K562 (cell line): Measurements from ENCODE around the gene PYM1. TPM values are rescaled to one million over a fixed set of nuclear protein-coding genes. Genes with fewer than 3 reads are reported as not detected.
A peak's percentile ranks its signal among the peaks of the same experiment; 100 is the strongest.

ENCODE experiments used
- ATAC-seq: fragments of 200-7000 bp; cut with Tn5 transposase; 3 replicates; pipeline ENCODE4 v1.9.1; 2020; ENCODE audit warnings: moderate library complexity
- BruUV-seq: library from RNA; stranded (reverse); fragments of 400-500 nt; replicated peaks from 2 replicates; lab custom pipeline; 2021; lab: Mats Ljungman, UMichigan
- CTCF ChIA-PET: fragments of 300-600 bp; formaldehyde crosslinking; extraction: SDS; loops from one replicate; lab custom pipeline; 2021; ENCODE audit warnings: low intra/inter-chr PET ratio; lab: Yijun Ruan, JAX
- POLR2A ChIA-PET: fragments of 300-600, 350-650 bp; sonication (Branson Sonifier 250); formaldehyde crosslinking; extraction: SDS; loops from one replicate; lab custom pipeline; 2021; ENCODE audit warnings: antibody characterized with exemption, inconsistent platforms; lab: Yijun Ruan, JAX
- DNase-seq, 4 experiments: peaks; one replicate each; pipeline versions ENCODE4 v3.0.0 to v3.0.0-alpha.2; 2011 to 2018; ENCODE audit warnings: low spot score in 3 of 4, mixed read lengths in 3 of 4; ENCODE audit errors: extremely low read depth in 1 of 4
- FAIRE-seq: peaks from 2 replicates; lab custom pipeline; 2011; peaks lifted over from hg19 to GRCh38; lab: Jason Lieb, UNC
- H2AFZ ChIP-seq: 2 replicates; pipeline ENCODE4 v1.6.0; 2011; ENCODE audit warnings: low read depth, low read length, control low read depth, inconsistent platforms
- H3K27ac ChIP-seq: fragments of 200-600 bp; 3 replicates; pipeline ENCODE4 v1.8.0; 2011; ENCODE audit warnings: low read depth, mild to moderate bottlenecking, control low read depth, inconsistent platforms, low read length, moderate library complexity, mixed read lengths; ENCODE audit errors: extremely low read depth
- H3K27me3 ChIP-seq, 2 experiments: fragments of 300-600 bp in 1 of 2; 2 replicates in 1 of 2; 3 replicates in 1 of 2; pipeline versions ENCODE4 v1.6.0 to v1.8.0; 2011; ENCODE audit warnings: inconsistent platforms in 2 of 2, low read length in 2 of 2, mild to moderate bottlenecking in 1 of 2, mixed read lengths in 1 of 2, moderate library complexity in 1 of 2; ENCODE audit not compliant: control insufficient read depth in 2 of 2, insufficient read depth in 2 of 2
- H3K36me3 ChIP-seq: fragments of 300-600 bp; 3 replicates; pipeline ENCODE4 v1.8.0; 2011; ENCODE audit warnings: mild to moderate bottlenecking, low read length, inconsistent platforms; ENCODE audit not compliant: control insufficient read depth, insufficient read depth
- H3K4me1 ChIP-seq, 2 experiments: fragments of 200-600 bp in 1 of 2; replicated peaks in 1 of 2; 2 replicates in 1 of 2; 3 replicates in 1 of 2; pipeline versions ENCODE4 v1.5.1 to v1.8.0; 2011; ENCODE audit warnings: inconsistent platforms in 2 of 2, low read length in 2 of 2, mild to moderate bottlenecking in 1 of 2, mixed read lengths in 1 of 2, moderate library complexity in 1 of 2; ENCODE audit not compliant: control insufficient read depth in 2 of 2, insufficient read depth in 2 of 2
- H3K4me2 ChIP-seq: 2 replicates; pipeline ENCODE4 v1.6.1; 2011; ENCODE audit warnings: low read length, control low read depth, inconsistent platforms, mixed read lengths; ENCODE audit not compliant: insufficient read depth
- H3K4me3 ChIP-seq: fragments of 200-600 bp; sonication (generic), shearing (Covaris generic); 2 replicates; pipeline ENCODE4 v1.5.1; 2016; ENCODE audit warnings: control low read depth, inconsistent platforms
- H3K79me2 ChIP-seq: fragments of 200-600 bp; 3 replicates; pipeline ENCODE4 v1.8.0; 2011; ENCODE audit warnings: low read length, inconsistent platforms; ENCODE audit not compliant: control insufficient read depth, insufficient read depth
- H3K9ac ChIP-seq, 2 experiments: 2 replicates each; pipeline versions ENCODE4 v1.6.0 to v1.6.1; 2011; ENCODE audit warnings: low read depth in 2 of 2, low read length in 2 of 2, control low read depth in 1 of 2, inconsistent platforms in 1 of 2, mild to moderate bottlenecking in 1 of 2, mixed read lengths in 1 of 2; ENCODE audit not compliant: insufficient read depth in 1 of 2
- H3K9me1 ChIP-seq: one replicate; pipeline ENCODE4 v1.6.0; 2011; ENCODE audit warnings: inconsistent platforms, mild to moderate bottlenecking, low read length, moderate library complexity; ENCODE audit not compliant: control insufficient read depth, insufficient read depth
- H3K9me3 ChIP-seq: replicated peaks from 2 replicates; pipeline ENCODE4 v1.5.1; 2011; ENCODE audit warnings: low read depth, low read length, inconsistent platforms; ENCODE audit not compliant: control insufficient read depth, insufficient read depth
- H4K20me1 ChIP-seq: replicated peaks from 2 replicates; pipeline ENCODE4 v1.6.1; 2011; ENCODE audit warnings: low read length, inconsistent platforms, mixed read lengths; ENCODE audit not compliant: control insufficient read depth, insufficient read depth
- ARID1B ChIP-seq: fragments of 450-650 bp; IDR thresholded peaks from 2 replicates; pipeline ENCODE4 v1.6.1; 2016; ENCODE audit warnings: antibody characterized with exemption, mild to moderate bottlenecking, inconsistent platforms
- CSDE1 ChIP-seq, 2 experiments: fragments of 450-650 bp; IDR thresholded peaks; 2 replicates each; pipeline ENCODE4 v1.6.1; 2016; ENCODE audit warnings: mild to moderate bottlenecking in 1 of 2
- DACH1 ChIP-seq: fragments of 450-650 bp; IDR thresholded peaks from 2 replicates; pipeline ENCODE4 v1.6.1; 2018; ENCODE audit not compliant: partially characterized antibody
- ID3 ChIP-seq, 2 experiments: fragments of 250-450 bp in 1 of 2; fragments of 450-650 bp in 1 of 2; sonication (Bioruptor Pico) in 1 of 2; IDR thresholded peaks; 2 replicates each; pipeline versions ENCODE4 v1.6.1 to v1.8.0; 2016 to 2021; ENCODE audit warnings: mild to moderate bottlenecking in 2 of 2, moderate library complexity in 2 of 2, missing compliant biosample characterization in 1 of 2, missing genetic modification characterization in 1 of 2
- WGBS: fragments of 100-300 bp; shearing (Covaris generic); methylation state at CpG from one replicate; pipeline ENCODE4 v1.1.6; 2016; ENCODE audit warnings: low coverage, mixed read lengths; ENCODE audit not compliant: insufficient coverage; ENCODE audit errors: missing lambda C conversion rate; 5-methylcytosine and 5-hydroxymethylcytosine counted together
- in situ Hi-C: fragments of 300-500 bp; cut with MboI; formaldehyde crosslinking; loops from 4 replicates; pipeline ENCODE4 v1.15.0; 2018; ENCODE audit warnings: inconsistent platforms, mixed read lengths
- intact Hi-C: fragments of 100-400 bp; cut with micrococcal nuclease; formaldehyde crosslinking; loops from 2 replicates; pipeline ENCODE4 v1.14.2; 2022
- polyA plus RNA-seq, 8 experiments: library from polyadenylated mRNA; depleted of rRNA in 4 of 8; stranded (reverse) in 5 of 8; unstranded in 3 of 8; fragments of >200 nt; fragmentation: Nextera tagmentation in 2 of 8; fragmentation: Illumina TruSeq in 1 of 8; extraction: Ambion mirVana in 2 of 8; extraction: Trizol in 1 of 8; gene quantifications; 2 replicates each; pipeline versions ENCODE4 v1.2.1 to v1.2.3, GENCODE V29; 2011 to 2014; ENCODE audit warnings: inconsistent platforms in 1 of 8, missing spikeins in 1 of 8
- total RNA-seq, 7 experiments: library from RNA; depleted of rRNA in 6 of 7; stranded (reverse); fragments of >200 nt in 6 of 7; fragmentation: Illumina TruSeq in 2 of 7; extraction: Trizol in 2 of 7; gene quantifications; 2 replicates each; pipeline versions ENCODE4 v1.2.1 to v1.2.3, GENCODE V29; 2011 to 2021; ENCODE audit warnings: low replicate concordance in 1 of 7

PYM1 gene
- total and polyA plus RNA-seq, 9 of the 15 experiments (the other 6 are each of a cell fraction or from before 2014, with no cell fraction given): 29.0 to 51.3 (median 34.1) TPM

- ATAC-seq: no peak
- Histone ChIP-seq H3K79me2 (peaks cover 59% of the 10 kb centered on the region), H3K36me3 (peaks cover 32% of the 10 kb centered on the region), H3K9ac (no peak overlapping the region), H3K9me3 (no peaks in the 10 kb centered on the region), H3K4me3 (no peak overlapping the region), H3K4me1 (peaks cover 0 to 3% of the 10 kb centered on the region in 2 experiments), H3K4me2 (no peak overlapping the region), H3K27me3 (no peaks in the 10 kb centered on the region), H3K27ac (no peak overlapping the region), H2AFZ (no peak overlapping the region)
- in situ Hi-C loops: no loop called here
- BruUV-seq: no TSS peak
- peak in 1 of 4 experiments; percentile 1 for DNase-seq
- FAIRE-seq: peak; percentile 6
- ChIA-PET POLR2A (interaction anchor here (0.6 to 3.4 kb wide), 4 partner anchors 10 to 767 kb away, joined by 3 to 26 read pairs (median 4); partner anchors contain the start of genes PYM1 and RAB5B), CTCF (no interaction called here)
- intact Hi-C loops: no loop called here
- WGBS: 57% methylated on average over 2 of the region's 3 CpGs
- TF ChIP-seq DACH1: peak; percentile 13
- no peak for TF ChIP-seq CSDE1 (IDR thresholded peaks at IDR 0.05)
- TF ChIP-seq, all 486 proteins: peak for 1
- Histone ChIP-seq H4K20me1 (no peaks in the 10 kb centered on the region), H3K9me1 (no peaks in the 10 kb centered on the region)
These were observed 12.2 kb downstream of the PYM1 start for GRCh38 chr12:55915482-55915859.

GRCh38 chr12:55912908-55913307 lies 14.8 kb downstream of the PYM1 start:
- intact Hi-C loops: no loop called here
- H3K36me3 ChIP-seq: peaks cover 21% of the 10 kb centered on the region
- no peaks in the 10 kb centered on the region for H3K9me1 ChIP-seq
- no peak overlapping the region for H3K4me2 ChIP-seq
- TF ChIP-seq ID3 (CRISPR knock-in tag; IDR thresholded peaks at IDR 0.05): no peak
- TF ChIP-seq ID3 (tag; IDR thresholded peaks at IDR 0.05): peak; percentile 67
- TF ChIP-seq ARID1B: no peak
- H3K9ac ChIP-seq: no peak overlapping the region
- H2AFZ ChIP-seq: no peak overlapping the region
- FAIRE-seq (no peak), ATAC-seq (no peak), DNase-seq (no peak)
- peaks cover 3 to 17% of the 10 kb centered on the region in 2 experiments for H3K4me1 ChIP-seq
- no peaks in the 10 kb centered on the region for H4K20me1 ChIP-seq
- ChIA-PET POLR2A (no interaction called here), CTCF (no interaction called here)
- no peak overlapping the region for H3K4me3 ChIP-seq
- H3K27ac ChIP-seq: no peak overlapping the region
- 87% methylated on average over 2 of the region's 4 CpGs for WGBS
- H3K27me3 ChIP-seq: no peaks in the 10 kb centered on the region
- in situ Hi-C loops: no loop called here
- BruUV-seq: no TSS peak
- H3K9me3 ChIP-seq: no peaks in the 10 kb centered on the region
- H3K79me2 ChIP-seq: peaks cover 44% of the 10 kb centered on the region
